GM12891 (cell line): ENCODE results near the gene OSBP2.
A peak's percentile ranks its signal among the peaks of the same experiment; 100 is the strongest.
"Not testable (repeated sequence)": the region's sequence is repeated elsewhere in the genome, so short reads cannot be mapped to it uniquely, and the experiment has no call there.

Source experiments
- DNase-seq: peaks from one replicate; pipeline ENCODE4 v3.0.0; 2011; ENCODE audit warnings: low spot score; ENCODE audit not compliant: insufficient read length
- FAIRE-seq: peaks from 2 replicates; lab custom pipeline; 2011; peaks lifted over from hg19 to GRCh38; lab: Jason Lieb, UNC
- PAX5 ChIP-seq: IDR thresholded peaks from 2 replicates; pipeline ENCODE4 v1.6.1; 2011; ENCODE audit warnings: low read length, moderate library complexity, mild to moderate bottlenecking; ENCODE audit not compliant: insufficient read depth, severe bottlenecking
- POLR2A ChIP-seq: IDR thresholded peaks from 2 replicates; pipeline ENCODE4 v1.6.1; 2011; ENCODE audit warnings: low read depth, low read length, control low read depth
- POLR2AphosphoS5 ChIP-seq: IDR thresholded peaks from 2 replicates; pipeline ENCODE4 v1.6.1; 2011; ENCODE audit warnings: low read depth, low read length, control low read depth
- POU2F2 ChIP-seq: IDR thresholded peaks from 2 replicates; pipeline ENCODE4 v1.6.1; 2011; ENCODE audit warnings: low read depth, mild to moderate bottlenecking, control low read depth, low read length, moderate library complexity
- SPI1 ChIP-seq: IDR thresholded peaks from 2 replicates; pipeline ENCODE4 v1.6.1; 2011; ENCODE audit warnings: low read depth, low read length, control low read depth
- TAF1 ChIP-seq: IDR thresholded peaks from 2 replicates; pipeline ENCODE4 v1.6.1; 2011; ENCODE audit warnings: low read depth, low read length, control low read depth

Gene OSBP2

GRCh38 chr22:30695351-30695851 lies 727 bp downstream of the OSBP2 start:
- DNase-seq, result no peak
- FAIRE-seq, result no peak
- TF ChIP-seq POU2F2, result no peak
- no peak for TF ChIP-seq POLR2A

DNA sequence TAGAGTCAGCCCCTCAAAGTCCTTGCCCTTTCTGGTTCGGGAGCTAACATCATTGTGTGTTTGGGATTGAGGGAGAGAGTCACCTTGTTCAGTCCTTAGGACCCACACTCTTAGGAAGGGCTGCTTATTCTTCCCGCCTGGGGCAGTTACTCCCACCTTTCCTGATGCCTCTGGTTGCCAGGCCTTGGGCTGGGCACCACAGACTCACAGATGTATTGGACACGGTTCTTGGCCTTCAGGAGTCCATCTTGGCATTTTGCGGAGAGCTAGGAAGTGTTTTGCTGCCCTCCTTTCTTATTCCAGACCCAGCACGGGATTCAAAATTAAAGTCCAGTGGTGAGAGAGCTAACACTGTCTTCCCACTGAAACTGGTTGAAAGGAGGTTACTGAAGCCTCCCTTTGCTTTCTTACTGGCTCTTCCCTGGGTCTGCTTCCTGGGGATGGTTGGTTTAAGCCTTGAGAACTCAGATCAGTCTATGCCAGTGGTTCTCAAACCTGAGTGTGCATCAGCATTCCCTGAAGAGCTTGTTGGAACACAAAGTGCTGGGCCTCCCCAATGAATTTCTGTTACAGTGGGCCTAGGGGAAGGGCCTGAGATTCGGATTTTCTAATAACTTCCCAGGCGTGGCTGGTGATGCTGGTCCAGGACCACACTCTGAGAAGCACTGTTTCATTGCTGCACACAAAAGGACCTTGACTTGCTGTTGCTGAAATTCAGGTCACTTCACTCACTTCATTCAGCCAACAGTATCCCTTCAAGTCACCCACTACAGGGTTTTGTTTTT lies 1.4 kb downstream of the OSBP2 start:
- DNase-seq, result no peak
- FAIRE-seq, result no peak
- TF ChIP-seq TAF1, result no peak
- no peak for TF ChIP-seq POLR2A
- no peak for TF ChIP-seq SPI1
- TF ChIP-seq POLR2AphosphoS5, result no peak
- TF ChIP-seq PAX5, result no peak
- TF ChIP-seq POU2F2, result no peak

GRCh38 chr22:30697975-30698374 lies 3.3 kb downstream of the OSBP2 start:
- FAIRE-seq, result no peak
- TF ChIP-seq PAX5 (no peak), POLR2AphosphoS5 (no peak), POLR2A (no peak)
- no peak for DNase-seq

DNA sequence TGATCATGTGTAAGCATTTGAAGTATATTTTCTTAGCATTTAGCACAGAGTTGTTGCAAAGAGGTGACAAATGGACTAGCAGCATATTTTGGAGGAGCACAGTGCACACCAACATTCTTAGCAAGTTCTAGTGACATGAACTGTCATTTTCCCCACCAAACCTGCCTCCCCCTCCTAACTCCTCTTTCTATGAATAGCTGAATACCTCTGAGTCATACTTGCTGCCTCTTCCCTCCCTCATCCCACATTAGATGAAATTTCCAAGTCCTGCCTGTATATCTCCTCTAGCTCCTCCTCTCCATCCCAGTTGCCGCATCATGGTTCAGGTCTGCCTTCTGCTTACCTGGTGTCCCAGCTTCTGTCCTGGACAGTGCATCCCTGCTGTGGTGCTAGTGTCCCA lies 7.2 kb downstream of the OSBP2 start:
- FAIRE-seq (no peak), DNase-seq (no peak)
- TF ChIP-seq POU2F2 (no peak), TAF1 (no peak), PAX5 (no peak), SPI1 (no peak), POLR2A (no peak), POLR2AphosphoS5 (no peak)

DNA sequence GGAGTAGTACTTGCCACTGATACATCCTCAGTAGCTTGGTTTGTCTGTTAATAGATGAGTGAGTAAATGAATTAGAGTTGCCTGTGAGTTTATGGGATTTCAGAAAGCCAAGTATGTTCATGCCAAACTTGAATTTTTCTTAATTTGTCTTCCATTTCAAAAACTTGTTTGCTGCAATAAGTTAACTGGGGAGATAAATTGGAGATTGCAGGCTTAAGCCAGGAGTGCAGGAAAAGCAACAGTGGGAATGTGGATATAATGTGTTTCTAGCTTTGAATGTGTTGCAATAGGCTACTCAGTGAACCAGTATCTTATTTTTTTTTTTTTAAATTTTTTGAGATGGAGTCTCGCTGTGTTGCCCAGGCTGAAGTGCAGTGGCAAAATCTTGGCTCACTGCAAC lies 8.2 kb downstream of the OSBP2 start:
- DNase-seq (no peak), FAIRE-seq (no peak)
- TF ChIP-seq PAX5 (no peak), POU2F2 (no peak)

- DNase-seq (no peak), FAIRE-seq (no peak)
- TF ChIP-seq SPI1, result no peak
- no peak for TF ChIP-seq POU2F2
- no peak for TF ChIP-seq POLR2AphosphoS5
- TF ChIP-seq POLR2A, result no peak
- no peak for TF ChIP-seq TAF1
- TF ChIP-seq PAX5, result no peak
Measured at GRCh38 chr22:30704978-30705377, 10.3 kb downstream of the OSBP2 start.

GRCh38 chr22:30705710-30706651 lies 11.3 kb downstream of the OSBP2 start:
- FAIRE-seq, result peak; percentile 84

GRCh38 chr22:30709980-30710379 lies 15.3 kb downstream of the OSBP2 start:
- not testable (repeated sequence) for FAIRE-seq, DNase-seq

More at GRCh38 chr22:30705710-30706651, 11.3 kb downstream of the OSBP2 start:
- peak; percentile 87 for TF ChIP-seq SPI1
- 0 out of 2 replicates have a peak, but pooled peaks have one; percentile 21 for TF ChIP-seq POU2F2
- TF ChIP-seq PAX5, result no peak
- DNase-seq, result no peak

DNA sequence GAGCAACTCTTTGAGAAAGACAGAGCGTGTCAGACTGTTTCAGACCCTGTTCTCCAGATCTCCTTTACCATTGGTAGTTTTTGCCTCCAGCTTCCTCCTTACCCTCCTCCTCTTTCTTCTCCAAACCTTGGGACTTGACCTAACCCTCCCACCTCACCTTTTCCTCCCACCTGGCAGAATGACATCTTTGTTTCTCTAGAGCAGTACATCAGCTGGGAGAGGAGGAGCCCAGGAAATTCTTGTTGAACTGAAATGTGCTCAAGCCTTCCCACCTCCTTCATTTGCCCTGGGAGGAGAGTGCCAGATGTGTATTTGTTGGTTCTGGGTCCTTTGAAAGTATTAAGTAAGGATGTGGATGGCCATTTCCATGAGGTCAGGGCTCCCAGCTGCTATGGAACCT lies 17.4 kb downstream of the OSBP2 start:
- DNase-seq (no peak), FAIRE-seq (no peak)
- no peak for TF ChIP-seq POLR2AphosphoS5
- TF ChIP-seq POU2F2, result no peak
- no peak for TF ChIP-seq TAF1
- no peak for TF ChIP-seq SPI1
- no peak for TF ChIP-seq POLR2A
- TF ChIP-seq PAX5, result no peak

- no peak for FAIRE-seq
- TF ChIP-seq TAF1 (no peak), PAX5 (no peak), SPI1 (no peak), POU2F2 (no peak), POLR2A (no peak), POLR2AphosphoS5 (no peak)
Measured at GRCh38 chr22:30714062-30714461, 19.4 kb downstream of the OSBP2 start.

More at GRCh38 chr22:30714062-30714461, 19.4 kb downstream of the OSBP2 start:
- DNase-seq, result no peak
